ENCODE measurements around the gene ZNF654. TPM values are rescaled to one million over a fixed set of nuclear protein-coding genes. Genes with fewer than 3 reads are reported as not detected.

The ZNF654 gene
- total RNA-seq, 4 donors from 2014 or later = 11.8 to 17.9 (median 16.0) TPM

DNA sequence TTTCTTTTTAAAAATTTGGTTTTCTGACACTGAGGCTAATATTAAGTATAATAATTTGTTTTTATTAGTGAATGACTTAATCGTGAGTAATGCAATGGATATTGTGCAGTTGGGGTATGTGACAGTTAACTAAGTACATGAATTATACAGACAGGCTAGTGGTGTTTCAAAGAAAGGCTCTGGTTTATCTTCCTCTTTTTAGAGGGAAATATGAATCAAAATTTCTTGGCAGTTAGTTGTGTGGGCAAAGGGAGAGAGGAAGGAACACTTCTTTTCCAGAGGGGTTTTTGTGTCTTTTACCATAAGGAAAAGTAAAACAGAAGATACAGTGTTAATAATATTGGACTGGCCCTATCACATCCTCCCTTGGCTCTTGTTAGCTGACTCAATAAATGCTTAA lies 2.7 kb downstream of the ZNF654 start:
- H3K27ac ChIP-seq (replicated peaks in 1 of 4) = no peak overlapping the region
- H3K9me3 ChIP-seq = no peaks in the 10 kb centered on the region
- H3K36me3 ChIP-seq = no peaks in the 10 kb centered on the region
- TF ChIP-seq, protein P1, sequence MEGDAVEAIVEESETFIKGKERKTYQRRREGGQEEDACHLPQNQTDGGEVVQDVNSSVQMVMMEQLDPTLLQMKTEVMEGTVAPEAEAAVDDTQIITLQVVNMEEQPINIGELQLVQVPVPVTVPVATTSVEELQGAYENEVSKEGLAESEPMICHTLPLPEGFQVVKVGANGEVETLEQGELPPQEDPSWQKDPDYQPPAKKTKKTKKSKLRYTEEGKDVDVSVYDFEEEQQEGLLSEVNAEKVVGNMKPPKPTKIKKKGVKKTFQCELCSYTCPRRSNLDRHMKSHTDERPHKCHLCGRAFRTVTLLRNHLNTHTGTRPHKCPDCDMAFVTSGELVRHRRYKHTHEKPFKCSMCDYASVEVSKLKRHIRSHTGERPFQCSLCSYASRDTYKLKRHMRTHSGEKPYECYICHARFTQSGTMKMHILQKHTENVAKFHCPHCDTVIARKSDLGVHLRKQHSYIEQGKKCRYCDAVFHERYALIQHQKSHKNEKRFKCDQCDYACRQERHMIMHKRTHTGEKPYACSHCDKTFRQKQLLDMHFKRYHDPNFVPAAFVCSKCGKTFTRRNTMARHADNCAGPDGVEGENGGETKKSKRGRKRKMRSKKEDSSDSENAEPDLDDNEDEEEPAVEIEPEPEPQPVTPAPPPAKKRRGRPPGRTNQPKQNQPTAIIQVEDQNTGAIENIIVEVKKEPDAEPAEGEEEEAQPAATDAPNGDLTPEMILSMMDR (IDR thresholded peaks at IDR 0.05) = no peak
- TF ChIP-seq POLR2AphosphoS5 (IDR thresholded peaks at IDR 0.05) (no peak), POLR2A (IDR thresholded peaks at IDR 0.05; ENCODE audit: low read depth) (no peak), EP300 (IDR thresholded peaks at IDR 0.05) (no peak)
- H3K4me3 ChIP-seq = no peak overlapping the region
- no peaks in the 10 kb centered on the region for H3K27me3 ChIP-seq
- 15% methylated on average over 1 of the region's 1 CpG for WGBS
- intact Hi-C loops (cut with DNase I) = no loop called here
- peaks cover 28 to 54% (median 50%) of the 10 kb centered on the region in 4 donors for H3K4me1 ChIP-seq
- no peak for DNase-seq (ENCODE audit: extremely low spot score)

DNA sequence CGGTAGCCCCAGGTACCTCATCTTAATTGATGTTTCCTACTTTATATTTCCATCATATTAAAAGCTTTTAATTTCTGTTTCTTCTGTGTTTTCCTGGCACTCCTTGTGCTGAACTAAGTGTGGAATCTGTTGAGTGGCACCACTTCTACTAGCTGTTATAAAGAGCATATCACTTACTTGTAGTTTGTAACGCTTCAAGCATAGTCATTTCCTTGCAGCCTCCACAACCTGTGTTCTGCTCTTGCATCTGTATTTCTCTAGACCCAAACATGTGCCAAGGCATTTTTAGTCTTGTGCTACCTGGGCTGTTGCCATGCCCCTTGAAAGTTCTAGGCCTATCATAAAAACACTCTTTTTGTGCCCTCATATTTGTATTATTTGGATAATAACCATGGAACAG lies 16.0 kb downstream of the ZNF654 start:
- intact Hi-C loops (cut with DNase I) = no loop called here
- Histone ChIP-seq H3K4me1 (peaks cover 13 to 27% (median 20%) of the 10 kb centered on the region in 4 donors), H3K4me3 (no peak overlapping the region), H3K27me3 (no peaks in the 10 kb centered on the region), H3K27ac (replicated peaks in 1 of 4) (no peak overlapping the region), H3K36me3 (no peaks in the 10 kb centered on the region), H3K9me3 (no peaks in the 10 kb centered on the region)
- no peak for TF ChIP-seq POLR2AphosphoS5 (IDR thresholded peaks at IDR 0.05)
- TF ChIP-seq, protein P1 (IDR thresholded peaks at IDR 0.05) = no peak
- no peak for TF ChIP-seq EP300 (IDR thresholded peaks at IDR 0.05)
- no peak for TF ChIP-seq POLR2A (IDR thresholded peaks at IDR 0.05; ENCODE audit: low read depth)
- 83% methylated on average over 2 of the region's 2 CpGs for WGBS
- DNase-seq (ENCODE audit: extremely low spot score) = no peak

DNA sequence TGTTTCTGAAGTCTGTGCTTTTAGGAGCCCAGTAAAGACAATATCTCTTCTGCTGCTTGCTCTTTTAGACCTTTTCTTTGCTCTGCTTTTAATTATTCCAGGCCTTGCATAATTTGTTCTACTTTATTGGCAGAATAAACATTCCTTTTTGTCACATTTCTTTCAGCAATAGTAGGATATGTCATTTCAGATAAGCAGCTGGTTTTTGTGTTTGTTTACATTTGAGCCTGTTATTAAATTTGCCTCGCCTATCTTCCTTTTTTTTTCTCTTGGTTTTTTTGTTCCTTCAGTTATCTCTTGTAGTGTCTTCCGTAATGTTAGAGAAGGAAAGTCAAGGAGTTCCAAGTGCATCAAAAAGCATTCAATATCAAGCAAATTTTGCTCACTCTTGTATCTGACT lies 16.4 kb downstream of the ZNF654 start:
- no peak for DNase-seq (ENCODE audit: extremely low spot score)
- TF ChIP-seq, protein P1 (IDR thresholded peaks at IDR 0.05) = no peak
- no peak for TF ChIP-seq POLR2A (IDR thresholded peaks at IDR 0.05; ENCODE audit: low read depth)
- no peak for TF ChIP-seq POLR2AphosphoS5 (IDR thresholded peaks at IDR 0.05)
- no peak for TF ChIP-seq EP300 (IDR thresholded peaks at IDR 0.05)
- Histone ChIP-seq H3K27me3 (no peaks in the 10 kb centered on the region), H3K4me3 (no peak overlapping the region), H3K4me1 (peaks cover 13 to 27% (median 20%) of the 10 kb centered on the region in 4 donors), H3K9me3 (no peaks in the 10 kb centered on the region), H3K27ac (replicated peaks in 1 of 4) (no peak overlapping the region), H3K36me3 (no peaks in the 10 kb centered on the region)
- 67% methylated on average over 2 of the region's 2 CpGs for WGBS
- intact Hi-C loops (cut with DNase I) = no loop called here

DNA sequence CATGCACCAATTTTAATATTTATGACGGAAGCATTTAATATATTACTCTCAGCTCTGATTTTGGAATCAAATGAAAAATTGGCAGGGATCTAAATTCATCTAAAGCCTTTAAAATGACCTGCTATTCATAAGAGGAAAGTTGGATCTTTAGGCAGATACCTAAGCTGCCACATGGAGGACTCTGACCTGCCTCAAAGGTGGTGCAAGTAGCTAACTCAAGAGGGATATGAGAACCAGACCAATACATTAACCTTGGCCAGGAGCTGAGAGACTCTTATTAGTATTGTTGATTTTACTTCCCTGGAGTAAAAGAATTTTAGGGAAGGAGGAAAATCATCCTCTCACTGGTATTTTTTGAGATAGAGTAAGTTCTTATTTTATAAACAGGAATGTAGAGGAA lies 17.7 kb downstream of the ZNF654 start:
- WGBS = 91% methylated on average over 1 of the region's 1 CpG
- Histone ChIP-seq H3K4me1 (peaks cover 13 to 27% (median 20%) of the 10 kb centered on the region in 4 donors), H3K4me3 (no peak overlapping the region), H3K27me3 (no peaks in the 10 kb centered on the region), H3K9me3 (no peaks in the 10 kb centered on the region), H3K27ac (replicated peaks in 1 of 4) (no peak overlapping the region), H3K36me3 (no peaks in the 10 kb centered on the region)
- intact Hi-C loops (cut with DNase I) = no loop called here
- no peak for DNase-seq (ENCODE audit: extremely low spot score)
- TF ChIP-seq POLR2AphosphoS5 (IDR thresholded peaks at IDR 0.05) (no peak), EP300 (IDR thresholded peaks at IDR 0.05) (no peak), POLR2A (IDR thresholded peaks at IDR 0.05; ENCODE audit: low read depth) (no peak)
- TF ChIP-seq, protein P1 (IDR thresholded peaks at IDR 0.05) = no peak

DNA sequence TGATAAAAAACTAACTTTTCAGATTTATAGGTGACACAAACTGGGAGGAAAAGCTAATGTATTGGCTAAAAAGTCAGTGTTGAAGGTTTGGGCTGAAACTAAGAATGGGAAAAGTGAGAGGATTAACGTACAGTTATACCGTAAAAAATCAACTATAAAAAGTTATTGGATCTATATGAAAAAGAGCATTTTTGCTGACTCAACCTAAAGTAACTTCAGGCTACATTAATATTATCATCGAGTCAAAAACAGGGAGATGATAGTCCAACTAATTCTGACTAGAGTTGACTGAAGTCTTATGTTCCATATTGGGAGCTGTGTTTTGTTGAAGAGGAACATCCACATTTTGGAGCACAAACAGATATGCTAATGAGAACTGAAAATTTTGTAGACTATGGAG lies 19.9 kb downstream of the ZNF654 start:
- H3K4me1 ChIP-seq = peaks cover 13 to 34% (median 21%) of the 10 kb centered on the region in 4 donors
- H3K4me3 ChIP-seq = no peak overlapping the region
- TF ChIP-seq, protein P1 (IDR thresholded peaks at IDR 0.05) = no peak
- no peak for TF ChIP-seq POLR2AphosphoS5 (IDR thresholded peaks at IDR 0.05)
- TF ChIP-seq EP300 (IDR thresholded peaks at IDR 0.05) = no peak
- no peak for TF ChIP-seq POLR2A (IDR thresholded peaks at IDR 0.05; ENCODE audit: low read depth)
- intact Hi-C loops (cut with DNase I) = no loop called here
- H3K27ac ChIP-seq (replicated peaks in 1 of 4) = no peak overlapping the region
- DNase-seq (ENCODE audit: extremely low spot score) = no peak
- H3K9me3 ChIP-seq = no peaks in the 10 kb centered on the region
- H3K27me3 ChIP-seq = no peaks in the 10 kb centered on the region
- H3K36me3 ChIP-seq = no peaks in the 10 kb centered on the region
- WGBS = 99% methylated on average over 3 of the region's 3 CpGs

Measured in esophagus muscularis mucosa (tissue), 4 donors.